DND-41 (cell line): ENCODE results near the gene GPR176.

Experiments used
- ATAC-seq: fragments of 200-7000 bp; cut with Tn5 transposase; 3 replicates; pipeline ENCODE4 v1.9.1; 2021; ENCODE audit warnings: low read depth; ENCODE audit not compliant: insufficient read depth
- DNase-seq: peaks from one replicate; pipeline ENCODE4 v3.0.0-alpha.2; 2020
- H2AFZ ChIP-seq: 2 replicates; pipeline ENCODE4 v1.6.0; 2012; ENCODE audit warnings: low read depth, low read length
- H3K27ac ChIP-seq: 2 replicates; pipeline ENCODE4 v1.5.1; 2012; ENCODE audit warnings: low read length, inconsistent platforms
- H3K27me3 ChIP-seq: fragments of 200-600 bp; sonication (generic); 2 replicates; pipeline ENCODE4 v1.6.0; 2012; ENCODE audit warnings: low read length, mild to moderate bottlenecking, inconsistent platforms; ENCODE audit not compliant: insufficient read depth, poor library complexity
- H3K36me3 ChIP-seq: 2 replicates; pipeline ENCODE4 v1.5.1; 2012; ENCODE audit warnings: low read length, inconsistent platforms; ENCODE audit not compliant: insufficient read depth
- H3K4me1 ChIP-seq: 2 replicates; pipeline ENCODE4 v1.5.1; 2012; ENCODE audit warnings: mild to moderate bottlenecking, low read length; ENCODE audit not compliant: insufficient read depth
- H3K4me2 ChIP-seq: 2 replicates; pipeline ENCODE4 v1.6.0; 2012; ENCODE audit warnings: mild to moderate bottlenecking, moderate library complexity, low read length, inconsistent platforms; ENCODE audit not compliant: insufficient read depth
- H3K4me3 ChIP-seq, 2 experiments: fragments of 200-600 bp in 1 of 2; shearing (Covaris generic) in 1 of 2; 2 replicates each; pipeline ENCODE4 v1.5.1; 2012 to 2016; ENCODE audit warnings: inconsistent platforms in 2 of 2, low read length in 2 of 2, mild to moderate bottlenecking in 2 of 2, low read depth in 1 of 2, moderate library complexity in 1 of 2
- H3K79me2 ChIP-seq: 2 replicates; pipeline ENCODE4 v1.6.0; 2012; ENCODE audit warnings: low read length, inconsistent platforms; ENCODE audit not compliant: insufficient read depth
- H3K9ac ChIP-seq: 2 replicates; pipeline ENCODE4 v1.6.0; 2012; ENCODE audit warnings: low read depth, mild to moderate bottlenecking, inconsistent platforms, low read length, moderate library complexity
- H3K9me3 ChIP-seq: 2 replicates; pipeline ENCODE4 v1.5.1; 2012; ENCODE audit warnings: low read length, moderate library complexity, mild to moderate bottlenecking, inconsistent platforms; ENCODE audit not compliant: insufficient read depth, severe bottlenecking
- H4K20me1 ChIP-seq: 2 replicates; pipeline ENCODE4 v1.6.0; 2012; ENCODE audit warnings: low read length; ENCODE audit not compliant: insufficient read depth
- CTCF ChIP-seq: IDR thresholded peaks from 2 replicates; pipeline ENCODE4 v1.5.1; 2012; ENCODE audit warnings: borderline replicate concordance, low read length, moderate library complexity, mild to moderate bottlenecking; ENCODE audit not compliant: poor library complexity, severe bottlenecking; ENCODE audit errors: extremely low read depth
- EZH2 ChIP-seq: IDR thresholded peaks from 3 replicates; pipeline ENCODE4 v1.6.1; 2012; ENCODE audit warnings: borderline replicate concordance, low read depth, mild to moderate bottlenecking, moderate library complexity, low read length, inconsistent platforms; ENCODE audit not compliant: severe bottlenecking

Gene GPR176

DNA sequence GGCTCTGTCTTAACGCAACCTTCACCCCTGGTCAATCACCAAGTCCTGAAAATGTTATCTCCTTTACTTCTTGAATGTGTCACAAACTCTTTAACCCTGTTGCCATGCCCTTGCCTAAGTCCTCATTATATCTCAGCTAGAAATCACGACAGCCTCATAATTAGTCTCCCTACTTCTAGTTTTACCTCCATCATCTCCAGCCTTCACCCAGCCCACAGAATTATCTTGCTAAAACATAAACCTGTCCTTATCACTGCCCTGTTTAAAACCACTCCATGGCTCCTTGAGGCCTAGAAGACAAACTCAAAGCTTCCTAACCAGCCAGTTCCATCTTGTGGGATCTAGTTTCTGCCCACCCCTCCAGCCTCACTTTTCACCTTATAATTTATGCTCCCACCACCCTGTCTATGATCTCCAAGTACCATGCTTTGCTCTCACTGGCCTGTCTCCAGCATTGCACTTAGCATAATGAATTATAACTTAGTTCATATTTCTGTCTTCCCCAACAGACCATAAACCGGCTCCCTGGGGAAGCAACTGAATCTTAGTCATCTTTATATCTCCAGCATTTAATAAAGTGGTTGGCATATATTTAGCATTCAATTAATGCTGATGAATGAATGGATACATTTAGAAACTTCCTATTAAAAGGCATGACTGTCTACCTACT, 39.2 kb downstream of the GPR176 start:
- Histone ChIP-seq H2AFZ (no peak overlapping the region), H3K4me3 (no peak overlapping the region), H3K4me2 (no peak overlapping the region), H3K4me1 (no peaks in the 10 kb centered on the region), H3K9me3 (no peaks in the 10 kb centered on the region), H3K9ac (no peak overlapping the region), H3K36me3 (no peaks in the 10 kb centered on the region), H4K20me1 (no peaks in the 10 kb centered on the region), H3K79me2 (no peaks in the 10 kb centered on the region), H3K27ac (no peak overlapping the region), H3K27me3 (peaks cover 14% of the 10 kb centered on the region)
- ATAC-seq = no peak
- TF ChIP-seq CTCF = no peak
- TF ChIP-seq EZH2 = no peak
- DNase-seq = no peak

- Histone ChIP-seq H2AFZ (no peak overlapping the region), H3K9ac (no peak overlapping the region), H3K9me3 (no peaks in the 10 kb centered on the region), H3K27me3 (peaks cover 3% of the 10 kb centered on the region), H4K20me1 (no peaks in the 10 kb centered on the region), H3K27ac (no peak overlapping the region), H3K36me3 (no peaks in the 10 kb centered on the region), H3K79me2 (no peaks in the 10 kb centered on the region), H3K4me3 (no peak overlapping the region), H3K4me1 (no peaks in the 10 kb centered on the region), H3K4me2 (no peak overlapping the region)
- ATAC-seq = no peak
- no peak for DNase-seq
- TF ChIP-seq EZH2 = no peak
- TF ChIP-seq CTCF = no peak
These were observed 41.7 kb downstream of the GPR176 start for GRCh38 chr15:39878406-39878785.

DNA sequence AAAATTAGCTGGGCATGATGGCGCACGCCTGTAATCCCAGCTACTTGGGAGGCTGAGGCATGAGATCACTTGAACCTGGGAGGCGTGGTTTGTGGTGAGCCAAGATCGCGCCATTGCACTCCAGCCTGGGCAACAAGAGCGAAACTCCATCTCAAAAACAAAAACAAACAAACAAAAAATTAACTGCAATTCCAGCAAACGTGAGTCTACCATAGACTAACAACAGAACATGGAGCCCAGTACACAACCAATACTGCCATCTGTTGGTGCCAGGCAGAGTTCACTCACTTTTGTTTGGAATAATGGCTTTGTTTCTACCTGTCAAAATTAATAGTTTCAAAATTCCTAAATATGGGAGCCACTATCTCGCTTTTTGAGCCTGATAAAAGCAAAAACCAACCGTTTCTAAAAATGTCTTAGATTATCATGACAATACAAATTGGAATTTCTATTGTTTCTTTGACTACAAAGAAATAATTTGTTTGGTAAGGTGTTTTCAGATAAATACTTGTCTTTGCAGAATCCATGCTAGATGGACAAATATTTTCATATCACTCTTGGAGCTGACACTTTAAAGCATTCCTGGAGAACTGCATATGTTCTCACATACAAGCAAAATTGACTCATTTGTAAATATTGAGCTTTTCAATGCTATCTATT, 45.0 kb downstream of the GPR176 start:
- H3K79me2 ChIP-seq = no peaks in the 10 kb centered on the region

More for the DNA sequence above, 45.0 kb downstream of the GPR176 start:
- Histone ChIP-seq H2AFZ (no peak overlapping the region), H3K4me2 (no peak overlapping the region), H3K27ac (no peak overlapping the region), H4K20me1 (no peaks in the 10 kb centered on the region), H3K9me3 (no peaks in the 10 kb centered on the region), H3K9ac (no peak overlapping the region), H3K36me3 (no peaks in the 10 kb centered on the region), H3K27me3 (peaks cover under 1% of the 10 kb centered on the region), H3K4me1 (no peaks in the 10 kb centered on the region), H3K4me3 (no peak overlapping the region)
- peak; percentile 47; the same call in 1 of the 3 replicates for ATAC-seq
- TF ChIP-seq CTCF (peak; percentile 68), EZH2 (no peak)
- DNase-seq = peak; percentile 21
